ENCODE measurements around the gene PRKCA. TPM values are rescaled to one million over a fixed set of nuclear protein-coding genes. Genes with fewer than 3 reads are reported as not detected.

PRKCA gene
- total RNA-seq, 1 experiment from 2014 or later: 29.6 TPM

- H3K9me3 ChIP-seq: no peaks in the 10 kb centered on the region
- POLR2A ChIA-PET: no interaction called here
These were observed 385.3 kb downstream of the PRKCA start for GRCh38 chr17:66687570-66688284.

GRCh38 chr17:66689221-66689620 is 386.8 kb downstream of the PRKCA start:
- H3K9me3 Mint-ChIP-seq (ENCODE audit: unreplicated experiment): no peaks in the 10 kb centered on the region
- H3K4me3 ChIP-seq (ENCODE audit: low read depth, low read length): no peak overlapping the region
- H3K36me3 Mint-ChIP-seq (ENCODE audit: insufficient read depth, unreplicated experiment): peaks cover 6% of the 10 kb centered on the region
- DNase-seq: no peak
- H3K4me1 Mint-ChIP-seq (ENCODE audit: low read depth, unreplicated experiment): peaks cover 6% of the 10 kb centered on the region
- H3K27me3 ChIP-seq (replicated peaks; ENCODE audit: control insufficient read depth, insufficient read depth, low read length): no peaks in the 10 kb centered on the region
- intact Hi-C loops (cut with micrococcal nuclease; ENCODE audit: unreplicated experiment): no loop called here
- ChIA-PET CTCF (no interaction called here), POLR2A (no interaction called here)
- BruUV-seq (replicated peaks): TSS peak; percentile 15
- H3K36me3 ChIP-seq (ENCODE audit: control insufficient read depth, insufficient read depth, low read length): peaks cover 2% of the 10 kb centered on the region
- no peak for TF ChIP-seq CTCF (IDR thresholded peaks at IDR 0.05; ENCODE audit: insufficient read depth in 1 of 2, low read depth in 1 of 2, low read length in 1 of 2, severe bottlenecking in 1 of 2, unreplicated experiment in 1 of 2)
- H3K9me3 ChIP-seq: no peaks in the 10 kb centered on the region
- no peaks in the 10 kb centered on the region for H3K27me3 Mint-ChIP-seq (ENCODE audit: insufficient read depth, unreplicated experiment)
- no peak overlapping the region for H3K27ac Mint-ChIP-seq (ENCODE audit: unreplicated experiment)
- H3K4me1 ChIP-seq: peaks cover 11% of the 10 kb centered on the region
- H3K4me3 Mint-ChIP-seq (ENCODE audit: unreplicated experiment): no peak overlapping the region

More at GRCh38 chr17:66687570-66688284, 385.3 kb downstream of the PRKCA start:
- no peak for DNase-seq
- peaks cover 13% of the 10 kb centered on the region for H3K4me1 Mint-ChIP-seq (ENCODE audit: low read depth, unreplicated experiment)
- intact Hi-C loops (cut with micrococcal nuclease; ENCODE audit: unreplicated experiment): no loop called here
- TF ChIP-seq CTCF (IDR thresholded peaks at IDR 0.05; ENCODE audit: insufficient read depth in 1 of 2, low read depth in 1 of 2, low read length in 1 of 2, severe bottlenecking in 1 of 2, unreplicated experiment in 1 of 2): no peak
- CTCF ChIA-PET: no interaction called here
- H3K4me3 Mint-ChIP-seq (ENCODE audit: unreplicated experiment): no peak overlapping the region
- Histone ChIP-seq H3K4me3 (ENCODE audit: low read depth, low read length) (no peak overlapping the region), H3K27me3 (replicated peaks; ENCODE audit: control insufficient read depth, insufficient read depth, low read length) (no peaks in the 10 kb centered on the region), H3K4me1 (peaks cover 17% of the 10 kb centered on the region), H3K36me3 (ENCODE audit: control insufficient read depth, insufficient read depth, low read length) (peaks cover 2% of the 10 kb centered on the region)
- no peak overlapping the region for H3K27ac Mint-ChIP-seq (ENCODE audit: unreplicated experiment)
- H3K27me3 Mint-ChIP-seq (ENCODE audit: insufficient read depth, unreplicated experiment): no peaks in the 10 kb centered on the region
- peaks cover 4% of the 10 kb centered on the region for H3K36me3 Mint-ChIP-seq (ENCODE audit: insufficient read depth, unreplicated experiment)
- no TSS peak for BruUV-seq (replicated peaks)
- no peaks in the 10 kb centered on the region for H3K9me3 Mint-ChIP-seq (ENCODE audit: unreplicated experiment)

GRCh38 chr17:66690166-66690565 is 387.8 kb downstream of the PRKCA start:
- DNase-seq: no peak
- Histone ChIP-seq H3K36me3 (ENCODE audit: control insufficient read depth, insufficient read depth, low read length) (peaks cover 2% of the 10 kb centered on the region), H3K27me3 (replicated peaks; ENCODE audit: control insufficient read depth, insufficient read depth, low read length) (no peaks in the 10 kb centered on the region), H3K4me1 (peaks cover 3% of the 10 kb centered on the region; the same call in 1 of the 2 replicates), H3K4me3 (ENCODE audit: low read depth, low read length) (no peak overlapping the region), H3K9me3 (no peaks in the 10 kb centered on the region)
- Mint-ChIP-seq H3K9me3 (ENCODE audit: unreplicated experiment) (no peaks in the 10 kb centered on the region), H3K4me1 (ENCODE audit: low read depth, unreplicated experiment) (peaks cover 6% of the 10 kb centered on the region), H3K4me3 (ENCODE audit: unreplicated experiment) (no peak overlapping the region), H3K36me3 (ENCODE audit: insufficient read depth, unreplicated experiment) (peaks cover 6% of the 10 kb centered on the region), H3K27me3 (ENCODE audit: insufficient read depth, unreplicated experiment) (no peaks in the 10 kb centered on the region), H3K27ac (ENCODE audit: unreplicated experiment) (no peak overlapping the region)
- intact Hi-C loops (cut with micrococcal nuclease; ENCODE audit: unreplicated experiment): no loop called here
- CTCF ChIA-PET: no interaction called here
- POLR2A ChIA-PET: no interaction called here
- TF ChIP-seq CTCF (IDR thresholded peaks at IDR 0.05; ENCODE audit: insufficient read depth in 1 of 2, low read depth in 1 of 2, low read length in 1 of 2, severe bottlenecking in 1 of 2, unreplicated experiment in 1 of 2): no peak
- BruUV-seq (replicated peaks): no TSS peak

Data from Caco-2 (cell line).